H1 (cell line): ENCODE results near the gene HCK.

Experiments
- CREB1 ChIP-seq: IDR thresholded peaks from 2 replicates; pipeline ENCODE4 v1.6.1; 2012; ENCODE audit warnings: inconsistent platforms
- CTCF ChIP-seq, 3 experiments: IDR thresholded peaks; 1 replicate in 2 of 3; 2 replicates in 1 of 3; pipeline versions ENCODE4 v1.5.1 to v1.6.1; 2011; ENCODE audit warnings: low read length in 3 of 3, mild to moderate bottlenecking in 3 of 3, inconsistent platforms in 2 of 3, low read depth in 1 of 3, moderate library complexity in 1 of 3; ENCODE audit not compliant: insufficient read depth in 1 of 3; ENCODE audit errors: control extremely low read depth in 1 of 3
- EP300 ChIP-seq, 2 experiments: IDR thresholded peaks; 1 replicate in 1 of 2; 2 replicates in 1 of 2; pipeline ENCODE4 v1.6.1; 2011 to 2012; ENCODE audit warnings: low read depth in 2 of 2, low read length in 2 of 2, mild to moderate bottlenecking in 2 of 2, borderline replicate concordance in 1 of 2, inconsistent platforms in 1 of 2, moderate library complexity in 1 of 2
- POLR2A ChIP-seq, 2 experiments: IDR thresholded peaks; 1 replicate in 1 of 2; 2 replicates in 1 of 2; pipeline ENCODE4 v1.6.1; 2011; ENCODE audit warnings: low read depth in 2 of 2, low read length in 2 of 2, mild to moderate bottlenecking in 2 of 2; ENCODE audit errors: control extremely low read depth in 1 of 2
- POLR2AphosphoS5 ChIP-seq: IDR thresholded peaks from 2 replicates; pipeline ENCODE4 v1.6.1; 2011; ENCODE audit warnings: low read depth, low read length
- YY1 ChIP-seq: IDR thresholded peaks from 2 replicates; pipeline ENCODE4 v1.6.1; 2011; ENCODE audit warnings: low read depth, mild to moderate bottlenecking, low read length
- TF ChIP-seq, protein P1 (sequence below): IDR thresholded peaks from 2 replicates; pipeline ENCODE4 v1.6.1; 2012; ENCODE audit warnings: inconsistent platforms
- TF ChIP-seq, protein P2 (sequence below): IDR thresholded peaks from 2 replicates; pipeline ENCODE4 v1.6.1; 2011; ENCODE audit warnings: low read length, improper control_type of control experiment

GRCh38 chr20:32130352-32130751 is 78.3 kb downstream of the HCK start:
- TF ChIP-seq, protein P1, sequence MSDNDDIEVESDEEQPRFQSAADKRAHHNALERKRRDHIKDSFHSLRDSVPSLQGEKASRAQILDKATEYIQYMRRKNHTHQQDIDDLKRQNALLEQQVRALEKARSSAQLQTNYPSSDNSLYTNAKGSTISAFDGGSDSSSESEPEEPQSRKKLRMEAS: no peak
- TF ChIP-seq YY1 (no peak), POLR2AphosphoS5 (no peak), CREB1 (no peak), CTCF (IDR thresholded peaks at IDR 0.05; ENCODE audit: control extremely low read depth in 1 of 3, insufficient read depth in 1 of 3, low read depth in 1 of 3, low read length in 3 of 3) (no peak), POLR2A (IDR thresholded peaks at IDR 0.05; ENCODE audit: control extremely low read depth in 1 of 2, low read depth in 2 of 2, low read length in 2 of 2) (no peak), EP300 (IDR thresholded peaks at IDR 0.05; ENCODE audit: borderline replicate concordance in 1 of 2, low read depth in 2 of 2, low read length in 2 of 2) (no peak)
- TF ChIP-seq, protein P2, sequence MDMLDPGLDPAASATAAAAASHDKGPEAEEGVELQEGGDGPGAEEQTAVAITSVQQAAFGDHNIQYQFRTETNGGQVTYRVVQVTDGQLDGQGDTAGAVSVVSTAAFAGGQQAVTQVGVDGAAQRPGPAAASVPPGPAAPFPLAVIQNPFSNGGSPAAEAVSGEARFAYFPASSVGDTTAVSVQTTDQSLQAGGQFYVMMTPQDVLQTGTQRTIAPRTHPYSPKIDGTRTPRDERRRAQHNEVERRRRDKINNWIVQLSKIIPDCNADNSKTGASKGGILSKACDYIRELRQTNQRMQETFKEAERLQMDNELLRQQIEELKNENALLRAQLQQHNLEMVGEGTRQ: no peak
